CD4-positive, alpha-beta T cell treated with Interleukin-12 subunit alpha and Interleukin-12 subunit beta, for 1 hour (primary cell): ENCODE results near the gene TOLLIP.

Source experiments
- DNase-seq: peaks from one replicate; pipeline ENCODE4 v3.0.0-alpha.2; 2020

TOLLIP gene

GRCh38 chr11:1240771-1241170 is 68.7 kb downstream of the TOLLIP start:
- no peak for DNase-seq

DNA sequence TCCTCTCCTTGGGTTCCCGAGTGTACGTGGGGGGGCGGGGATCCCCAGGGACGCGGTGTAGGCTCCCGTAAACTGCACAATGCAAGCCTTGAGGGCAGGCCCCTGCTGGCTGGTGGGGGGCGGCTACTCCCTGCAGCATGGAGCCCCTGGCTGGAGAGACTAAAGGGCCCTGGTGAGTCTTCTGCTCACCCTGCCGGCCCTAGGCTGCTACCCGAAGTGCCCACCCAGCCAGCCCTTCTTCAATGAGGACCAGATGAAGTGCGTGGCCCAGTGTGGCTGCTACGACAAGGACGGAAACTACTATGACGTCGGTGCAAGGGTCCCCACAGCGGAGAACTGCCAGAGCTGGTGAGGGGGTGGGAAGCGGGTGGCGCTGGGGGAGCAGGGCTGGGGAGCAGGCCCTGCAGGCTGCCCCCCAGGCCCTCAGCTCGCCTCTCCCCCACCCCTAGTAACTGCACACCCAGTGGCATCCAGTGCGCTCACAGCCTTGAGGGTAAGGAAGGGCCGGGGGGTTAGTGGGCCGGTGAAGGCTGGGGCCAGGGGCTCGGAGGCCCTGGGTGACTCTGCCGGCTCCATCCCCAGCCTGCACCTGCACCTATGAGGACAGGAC is 69.7 kb downstream of the TOLLIP start:
- no peak for DNase-seq

GRCh38 chr11:1238767-1239595 is 70.5 kb downstream of the TOLLIP start:
- DNase-seq = no peak

DNA sequence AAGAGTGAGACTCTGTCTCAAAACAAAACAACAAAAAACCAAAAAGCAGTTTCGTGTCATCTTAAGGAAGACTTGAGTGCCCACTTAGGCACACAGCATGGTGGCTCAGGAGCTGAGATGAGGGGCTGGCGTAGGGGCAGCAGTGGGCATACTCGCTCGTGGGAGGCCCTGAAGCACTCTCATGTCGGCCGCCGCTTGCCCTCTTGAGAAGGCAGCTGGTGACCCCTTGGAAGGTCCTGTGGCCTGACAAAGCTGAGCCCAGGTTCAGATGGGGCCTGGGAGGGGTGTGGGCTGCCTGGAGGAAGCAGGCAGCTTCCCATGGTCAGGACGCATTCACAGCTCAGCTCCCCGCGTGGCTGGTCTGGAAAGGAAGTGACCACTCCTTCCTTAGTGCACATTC is 71.6 kb downstream of the TOLLIP start:
- DNase-seq = no peak

DNA sequence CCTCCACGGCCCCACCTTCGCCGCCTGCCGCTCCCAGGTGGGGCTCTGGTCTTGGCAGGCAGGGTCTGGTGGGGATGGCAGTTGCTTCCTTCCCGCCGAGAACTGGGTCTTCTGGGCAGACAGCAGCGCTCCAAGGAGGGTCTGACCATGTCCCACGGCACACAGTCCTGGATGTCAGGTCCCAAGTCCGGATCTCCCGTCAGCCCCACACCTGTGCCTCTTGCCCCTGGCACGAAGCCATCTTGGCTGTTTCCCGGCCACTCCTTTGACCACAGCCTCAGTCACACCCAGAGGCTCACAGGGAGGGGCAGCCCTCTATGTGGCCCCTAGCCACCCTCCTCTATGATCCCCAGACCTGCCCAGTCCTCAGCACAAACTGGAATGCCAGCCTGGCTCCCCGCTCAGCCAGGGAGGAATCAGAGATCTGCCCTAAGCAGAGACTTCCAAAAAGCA is 72.3 kb downstream of the TOLLIP start:
- no peak for DNase-seq

- DNase-seq = no peak
Observed at GRCh38 chr11:1236316-1237127, 72.9 kb downstream of the TOLLIP start.

DNA sequence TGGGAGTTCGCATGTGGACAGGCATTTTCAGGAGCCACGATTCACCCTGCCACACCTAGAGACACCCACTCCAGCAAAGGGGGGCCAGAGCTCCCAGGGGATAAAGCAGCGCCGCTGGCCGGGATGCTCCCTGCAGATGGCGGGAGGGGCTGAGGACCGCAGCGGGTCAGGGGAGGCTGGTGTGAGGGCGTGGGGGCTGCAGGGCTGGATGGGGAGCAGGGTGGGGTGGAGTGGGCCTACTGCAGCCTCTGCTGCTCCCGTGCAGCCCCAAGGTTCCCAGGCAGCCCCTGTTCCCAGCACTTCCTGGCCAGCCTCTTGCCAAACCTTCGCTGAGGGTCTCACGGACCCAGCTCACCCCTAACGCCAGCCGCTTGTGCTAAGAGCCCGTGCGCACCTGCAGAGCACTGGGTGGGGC is 73.5 kb downstream of the TOLLIP start:
- DNase-seq = no peak

DNA sequence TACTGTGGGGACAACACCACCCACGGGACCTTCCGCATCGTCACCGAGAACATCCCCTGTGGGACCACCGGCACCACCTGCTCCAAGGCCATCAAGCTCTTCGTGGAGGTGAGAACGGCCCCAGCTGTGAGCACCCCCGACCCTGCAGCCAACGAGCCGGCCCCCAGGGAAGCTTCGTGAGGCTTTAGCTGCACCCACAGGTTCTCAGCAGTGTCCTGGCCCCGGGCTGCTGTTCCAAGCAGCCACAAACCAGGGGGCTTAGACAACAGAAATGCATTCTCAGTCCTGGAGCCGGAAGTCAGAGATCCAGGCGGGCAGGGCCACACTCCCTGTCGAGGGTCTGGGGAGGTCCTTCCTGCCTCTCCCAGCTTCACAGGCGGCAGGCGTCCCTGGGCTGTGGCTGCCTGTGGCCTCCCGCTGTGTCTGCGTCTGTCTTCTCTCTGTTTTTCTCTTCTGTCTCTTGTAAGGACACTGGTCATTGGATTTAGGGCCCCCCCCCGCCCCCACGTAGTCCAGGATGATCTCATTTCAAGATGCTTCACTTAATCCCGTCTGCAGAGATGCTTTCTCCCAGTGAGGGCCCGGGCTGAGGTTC is 74.0 kb downstream of the TOLLIP start:
- no peak for DNase-seq

GRCh38 chr11:1234771-1235305 is 74.6 kb downstream of the TOLLIP start:
- no peak for DNase-seq

DNA sequence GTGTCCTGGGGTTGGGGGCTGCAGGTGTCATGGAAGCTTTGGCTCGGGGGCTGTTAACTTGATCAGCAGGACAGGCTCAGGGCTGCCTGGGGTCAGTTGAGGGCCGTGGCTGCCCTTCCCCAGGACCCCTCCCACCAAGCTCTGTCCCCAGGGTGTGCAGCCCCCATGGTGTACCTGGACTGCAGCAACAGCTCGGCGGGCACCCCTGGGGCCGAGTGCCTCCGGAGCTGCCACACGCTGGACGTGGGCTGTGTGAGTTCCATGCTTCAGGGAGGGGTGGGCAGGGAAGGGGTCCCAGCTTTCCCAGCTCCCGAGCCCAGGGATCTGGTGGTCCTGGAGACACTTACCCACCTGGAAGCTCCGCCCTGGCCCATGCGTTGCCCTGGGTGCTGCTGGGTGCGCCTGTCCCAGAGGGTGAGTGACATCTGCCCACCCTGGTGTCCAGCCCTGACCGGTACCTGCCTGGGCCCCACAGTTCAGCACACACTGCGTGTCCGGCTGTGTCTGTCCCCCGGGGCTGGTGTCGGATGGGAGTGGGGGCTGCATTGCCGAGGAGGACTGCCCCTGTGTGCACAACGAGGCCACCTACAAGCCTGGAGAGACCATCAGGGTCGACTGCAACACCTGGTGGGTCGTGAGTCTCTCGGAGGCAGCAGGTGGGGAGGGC is 75.2 kb downstream of the TOLLIP start:
- DNase-seq = no peak

DNA sequence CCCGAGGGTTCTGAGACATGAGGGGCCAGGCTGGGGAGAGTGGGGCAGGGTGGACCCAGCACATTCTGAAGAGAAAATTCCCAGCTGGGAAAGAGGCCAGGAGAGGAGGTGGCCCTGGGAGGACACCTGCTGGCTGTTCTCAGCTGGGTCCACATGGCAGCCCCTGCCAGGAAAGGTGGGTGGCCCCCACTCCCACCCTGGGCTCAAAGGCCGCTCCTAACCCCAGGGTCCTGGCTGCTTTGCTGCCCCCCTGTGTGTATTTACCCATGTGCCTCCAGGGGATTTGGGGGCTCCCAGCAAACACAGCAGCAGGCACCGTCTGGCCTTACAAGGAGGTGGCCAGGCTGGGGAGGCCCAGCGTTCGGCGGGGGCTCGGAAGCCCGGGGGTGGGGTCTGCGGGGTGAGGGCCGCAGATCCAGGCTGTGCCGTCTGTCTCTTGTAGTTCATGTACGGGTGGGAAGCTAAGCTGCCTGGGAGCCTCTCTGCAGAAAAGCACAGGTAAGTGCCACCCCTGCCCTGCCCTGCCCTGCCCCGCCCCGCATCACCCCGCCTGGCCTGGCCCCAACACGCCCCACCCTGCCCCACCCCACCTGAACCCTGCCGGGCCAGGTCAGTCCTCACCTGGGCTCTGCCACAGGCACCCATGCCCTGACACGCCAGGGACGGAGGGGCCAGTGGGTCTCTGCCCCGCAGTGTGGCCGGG is 75.9 kb downstream of the TOLLIP start:
- DNase-seq = no peak

GRCh38 chr11:1232883-1233321 is 76.5 kb downstream of the TOLLIP start:
- DNase-seq = no peak

GRCh38 chr11:1232021-1232882 is 77.2 kb downstream of the TOLLIP start:
- no peak for DNase-seq

DNA sequence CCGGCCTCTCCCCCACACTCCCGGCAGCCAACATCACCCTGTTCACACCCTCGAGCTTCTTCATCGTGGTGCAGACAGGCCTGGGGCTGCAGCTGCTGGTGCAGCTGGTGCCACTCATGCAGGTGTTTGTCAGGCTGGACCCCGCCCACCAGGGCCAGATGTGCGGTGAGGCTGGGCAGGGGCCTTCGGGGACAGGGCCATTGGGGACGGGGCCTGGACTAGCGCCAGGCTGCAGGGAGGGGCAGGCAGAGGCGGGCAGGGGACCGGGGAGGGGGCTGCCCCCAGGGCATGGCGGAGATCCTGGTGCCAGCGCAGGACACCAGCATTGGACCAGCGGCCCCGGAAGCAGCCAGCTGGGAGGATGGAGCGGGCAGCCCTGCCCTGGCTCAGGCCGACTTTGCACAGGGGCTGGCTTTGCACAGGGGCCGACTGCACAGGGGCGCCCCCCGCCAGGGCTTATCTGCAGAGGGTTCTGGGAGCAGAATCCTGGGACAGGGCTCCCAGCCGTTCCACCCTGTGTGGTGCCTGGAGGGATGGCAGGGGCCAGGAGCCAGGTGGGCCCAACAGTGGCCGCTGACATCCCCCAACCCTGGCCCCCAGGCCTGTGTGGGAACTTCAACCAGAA is 77.9 kb downstream of the TOLLIP start:
- no peak for DNase-seq

- DNase-seq = no peak
Observed at GRCh38 chr11:1230456-1231395, 78.7 kb downstream of the TOLLIP start.

GRCh38 chr11:1230121-1230455 is 79.3 kb downstream of the TOLLIP start:
- no peak for DNase-seq

- DNase-seq = no peak
Observed at GRCh38 chr11:1229471-1230120, 79.8 kb downstream of the TOLLIP start.

- no peak for DNase-seq
Observed at GRCh38 chr11:1228921-1229451, 80.4 kb downstream of the TOLLIP start.
